AML-193 (cell line): Measurements from ENCODE around the gene TRMU.

ENCODE experiments used
- DNase-seq, 2 experiments: peaks; one replicate each; lab custom pipeline; 2025; lab: John Stamatoyannopoulos, UW

TRMU gene

GRCh38 chr22:46336119-46337078 is 885 bp downstream of the TRMU start:
- no peak for DNase-seq

GRCh38 chr22:46337870-46338269 is 2.4 kb downstream of the TRMU start:
- DNase-seq = no peak

- DNase-seq = no peak
These were observed 3.1 kb downstream of the TRMU start for GRCh38 chr22:46338636-46339035.

- no peak for DNase-seq
These were observed 4.4 kb downstream of the TRMU start for GRCh38 chr22:46339956-46340355.

GRCh38 chr22:46340676-46341075 is 5.2 kb downstream of the TRMU start:
- DNase-seq = no peak

- no peak for DNase-seq
These were observed 11.3 kb downstream of the TRMU start for GRCh38 chr22:46346680-46347405.

GRCh38 chr22:46347646-46348045 is 12.1 kb downstream of the TRMU start:
- DNase-seq = no peak

GRCh38 chr22:46348099-46348695 is 12.7 kb downstream of the TRMU start:
- no peak for DNase-seq

- DNase-seq = no peak
These were observed 13.7 kb downstream of the TRMU start for GRCh38 chr22:46349238-46349637.

- no peak for DNase-seq
These were observed 14.2 kb downstream of the TRMU start for GRCh38 chr22:46349681-46350080.

GRCh38 chr22:46350121-46350520 is 14.6 kb downstream of the TRMU start:
- DNase-seq = no peak

- DNase-seq = no peak
These were observed 15.1 kb downstream of the TRMU start for GRCh38 chr22:46350646-46351045.

GRCh38 chr22:46351131-46351735 is 15.7 kb downstream of the TRMU start:
- no peak for DNase-seq

- DNase-seq = no peak
These were observed 16.3 kb downstream of the TRMU start for GRCh38 chr22:46351767-46352166.

- no peak for DNase-seq
These were observed 16.8 kb downstream of the TRMU start for GRCh38 chr22:46352276-46352675.

GRCh38 chr22:46352691-46353386 is 17.3 kb downstream of the TRMU start:
- no peak for DNase-seq

GRCh38 chr22:46353483-46354105 is 18.1 kb downstream of the TRMU start:
- no peak for DNase-seq

GRCh38 chr22:46354176-46354992 is 18.9 kb downstream of the TRMU start:
- no peak for DNase-seq

GRCh38 chr22:46354993-46355305 is 19.4 kb downstream of the TRMU start:
- no peak for DNase-seq

- DNase-seq = peak in 1 of 2 experiments; percentile 12
These were observed 20.0 kb downstream of the TRMU start for GRCh38 chr22:46355369-46355995.
